ENCODE results near the gene APBB2.
"Not testable (repeated sequence)": the region's sequence is repeated elsewhere in the genome, so short reads cannot be mapped to it uniquely, and the experiment has no call there.

Gene APBB2

DNA sequence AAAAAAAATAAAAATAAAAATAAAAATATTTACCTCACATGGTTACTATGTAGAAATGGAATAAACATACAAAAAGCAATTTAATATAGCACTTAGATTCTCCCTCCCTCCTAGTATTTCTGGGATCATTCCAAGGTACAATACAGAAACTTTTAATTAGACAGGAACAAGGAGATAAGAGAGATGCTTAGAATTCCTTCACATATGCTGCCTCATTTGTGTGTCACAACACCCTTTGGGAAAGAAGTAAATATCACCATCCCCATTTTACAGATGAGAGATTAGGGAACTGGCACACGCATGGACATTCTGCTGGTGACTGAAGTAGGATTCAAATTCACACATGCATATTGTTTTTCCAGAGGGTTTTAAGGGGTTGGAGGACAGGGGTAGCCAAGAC lies 164.2 kb downstream of the APBB2 start (continued):
- TF ChIP-seq, protein P1, sequence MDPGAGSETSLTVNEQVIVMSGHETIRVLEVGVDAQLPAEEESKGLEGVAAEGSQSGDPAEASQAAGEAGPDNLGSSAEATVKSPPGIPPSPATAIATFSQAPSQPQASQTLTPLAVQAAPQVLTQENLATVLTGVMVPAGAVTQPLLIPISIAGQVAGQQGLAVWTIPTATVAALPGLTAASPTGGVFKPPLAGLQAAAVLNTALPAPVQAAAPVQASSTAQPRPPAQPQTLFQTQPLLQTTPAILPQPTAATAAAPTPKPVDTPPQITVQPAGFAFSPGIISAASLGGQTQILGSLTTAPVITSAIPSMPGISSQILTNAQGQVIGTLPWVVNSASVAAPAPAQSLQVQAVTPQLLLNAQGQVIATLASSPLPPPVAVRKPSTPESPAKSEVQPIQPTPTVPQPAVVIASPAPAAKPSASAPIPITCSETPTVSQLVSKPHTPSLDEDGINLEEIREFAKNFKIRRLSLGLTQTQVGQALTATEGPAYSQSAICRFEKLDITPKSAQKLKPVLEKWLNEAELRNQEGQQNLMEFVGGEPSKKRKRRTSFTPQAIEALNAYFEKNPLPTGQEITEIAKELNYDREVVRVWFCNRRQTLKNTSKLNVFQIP (CRISPR knock-in tag; IDR thresholded peaks at IDR 0.05; ENCODE audit: borderline replicate concordance, low read depth): no peak
- no peak; the same call in 1 of the 2 replicates for TF ChIP-seq ISL1 (CRISPR knock-in tag; IDR thresholded peaks at IDR 0.05)
- TF ChIP-seq RARB (CRISPR knock-in tag; IDR thresholded peaks at IDR 0.05): no peak
- TF ChIP-seq ESRRG (CRISPR knock-in tag; IDR thresholded peaks at IDR 0.05): no peak

DNA sequence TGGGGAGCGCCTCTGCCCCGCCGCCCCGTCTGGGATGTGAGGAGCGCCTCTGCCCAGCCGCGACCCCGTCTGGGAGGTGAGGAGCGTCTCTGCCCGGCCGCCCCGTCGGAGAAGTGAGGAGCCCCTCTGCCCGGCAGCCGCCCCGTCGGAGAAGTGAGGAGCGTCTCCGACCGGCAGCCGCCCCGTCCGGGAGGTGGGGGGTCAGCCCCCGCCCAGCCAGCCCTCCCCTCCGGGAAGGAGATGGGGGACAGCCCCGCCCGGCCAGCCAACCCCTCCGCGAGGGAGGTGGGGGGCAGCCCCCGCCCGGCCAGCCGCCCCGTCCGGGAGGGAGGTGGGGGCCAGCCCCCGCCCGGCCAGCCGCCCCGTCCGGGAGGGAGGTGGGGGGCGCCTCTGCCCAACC lies 165.2 kb downstream of the APBB2 start:
- ATAC-seq: not testable (repeated sequence)

DNA sequence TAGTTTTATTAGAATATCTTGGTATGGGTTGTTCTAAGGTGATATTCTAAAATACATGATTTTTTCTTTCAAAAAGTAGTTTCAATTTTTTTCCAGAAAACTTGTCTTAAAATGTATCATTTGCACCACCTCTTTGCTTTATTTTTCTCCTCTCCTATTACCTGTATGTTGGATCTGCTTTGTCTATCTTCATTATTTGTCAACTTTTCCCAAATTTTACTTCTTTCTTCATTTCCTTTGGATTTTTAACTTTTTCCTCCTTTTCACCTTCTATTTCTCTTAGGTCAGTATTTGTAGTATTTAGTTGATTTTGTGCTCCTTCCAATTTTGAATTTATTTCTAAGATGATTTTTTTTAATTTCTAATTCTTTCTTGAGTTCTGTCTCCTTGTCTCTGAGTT lies 169.6 kb downstream of the APBB2 start:
- no peak for ATAC-seq
- TF ChIP-seq RARB (CRISPR knock-in tag; IDR thresholded peaks at IDR 0.05): no peak
- TF ChIP-seq TOX (CRISPR knock-in tag; IDR thresholded peaks at IDR 0.05; ENCODE audit: borderline replicate concordance): no peak
- TF ChIP-seq TCF4 (CRISPR knock-in tag; IDR thresholded peaks at IDR 0.05; ENCODE audit: borderline replicate concordance): no peak
- no peak for TF ChIP-seq CSDC2 (CRISPR knock-in tag; IDR thresholded peaks at IDR 0.05)
- no peak for TF ChIP-seq SNAI2 (CRISPR knock-in tag; IDR thresholded peaks at IDR 0.05)
- no peak for TF ChIP-seq ZNF565 (CRISPR knock-in tag; conservative IDR thresholded peaks at IDR 0.05; ENCODE audit: low read depth)
- TF ChIP-seq, protein P2, sequence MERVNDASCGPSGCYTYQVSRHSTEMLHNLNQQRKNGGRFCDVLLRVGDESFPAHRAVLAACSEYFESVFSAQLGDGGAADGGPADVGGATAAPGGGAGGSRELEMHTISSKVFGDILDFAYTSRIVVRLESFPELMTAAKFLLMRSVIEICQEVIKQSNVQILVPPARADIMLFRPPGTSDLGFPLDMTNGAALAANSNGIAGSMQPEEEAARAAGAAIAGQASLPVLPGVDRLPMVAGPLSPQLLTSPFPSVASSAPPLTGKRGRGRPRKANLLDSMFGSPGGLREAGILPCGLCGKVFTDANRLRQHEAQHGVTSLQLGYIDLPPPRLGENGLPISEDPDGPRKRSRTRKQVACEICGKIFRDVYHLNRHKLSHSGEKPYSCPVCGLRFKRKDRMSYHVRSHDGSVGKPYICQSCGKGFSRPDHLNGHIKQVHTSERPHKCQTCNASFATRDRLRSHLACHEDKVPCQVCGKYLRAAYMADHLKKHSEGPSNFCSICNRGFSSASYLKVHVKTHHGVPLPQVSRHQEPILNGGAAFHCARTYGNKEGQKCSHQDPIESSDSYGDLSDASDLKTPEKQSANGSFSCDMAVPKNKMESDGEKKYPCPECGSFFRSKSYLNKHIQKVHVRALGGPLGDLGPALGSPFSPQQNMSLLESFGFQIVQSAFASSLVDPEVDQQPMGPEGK (CRISPR knock-in tag; IDR thresholded peaks at IDR 0.05; ENCODE audit: borderline replicate concordance): no peak
- TF ChIP-seq, protein P3, sequence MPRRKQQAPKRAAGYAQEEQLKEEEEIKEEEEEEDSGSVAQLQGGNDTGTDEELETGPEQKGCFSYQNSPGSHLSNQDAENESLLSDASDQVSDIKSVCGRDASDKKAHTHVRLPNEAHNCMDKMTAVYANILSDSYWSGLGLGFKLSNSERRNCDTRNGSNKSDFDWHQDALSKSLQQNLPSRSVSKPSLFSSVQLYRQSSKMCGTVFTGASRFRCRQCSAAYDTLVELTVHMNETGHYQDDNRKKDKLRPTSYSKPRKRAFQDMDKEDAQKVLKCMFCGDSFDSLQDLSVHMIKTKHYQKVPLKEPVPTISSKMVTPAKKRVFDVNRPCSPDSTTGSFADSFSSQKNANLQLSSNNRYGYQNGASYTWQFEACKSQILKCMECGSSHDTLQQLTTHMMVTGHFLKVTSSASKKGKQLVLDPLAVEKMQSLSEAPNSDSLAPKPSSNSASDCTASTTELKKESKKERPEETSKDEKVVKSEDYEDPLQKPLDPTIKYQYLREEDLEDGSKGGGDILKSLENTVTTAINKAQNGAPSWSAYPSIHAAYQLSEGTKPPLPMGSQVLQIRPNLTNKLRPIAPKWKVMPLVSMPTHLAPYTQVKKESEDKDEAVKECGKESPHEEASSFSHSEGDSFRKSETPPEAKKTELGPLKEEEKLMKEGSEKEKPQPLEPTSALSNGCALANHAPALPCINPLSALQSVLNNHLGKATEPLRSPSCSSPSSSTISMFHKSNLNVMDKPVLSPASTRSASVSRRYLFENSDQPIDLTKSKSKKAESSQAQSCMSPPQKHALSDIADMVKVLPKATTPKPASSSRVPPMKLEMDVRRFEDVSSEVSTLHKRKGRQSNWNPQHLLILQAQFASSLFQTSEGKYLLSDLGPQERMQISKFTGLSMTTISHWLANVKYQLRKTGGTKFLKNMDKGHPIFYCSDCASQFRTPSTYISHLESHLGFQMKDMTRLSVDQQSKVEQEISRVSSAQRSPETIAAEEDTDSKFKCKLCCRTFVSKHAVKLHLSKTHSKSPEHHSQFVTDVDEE (CRISPR knock-in tag; IDR thresholded peaks at IDR 0.05): no peak
- TF ChIP-seq ESRRG (CRISPR knock-in tag; IDR thresholded peaks at IDR 0.05): no peak
- TF ChIP-seq, protein P4, sequence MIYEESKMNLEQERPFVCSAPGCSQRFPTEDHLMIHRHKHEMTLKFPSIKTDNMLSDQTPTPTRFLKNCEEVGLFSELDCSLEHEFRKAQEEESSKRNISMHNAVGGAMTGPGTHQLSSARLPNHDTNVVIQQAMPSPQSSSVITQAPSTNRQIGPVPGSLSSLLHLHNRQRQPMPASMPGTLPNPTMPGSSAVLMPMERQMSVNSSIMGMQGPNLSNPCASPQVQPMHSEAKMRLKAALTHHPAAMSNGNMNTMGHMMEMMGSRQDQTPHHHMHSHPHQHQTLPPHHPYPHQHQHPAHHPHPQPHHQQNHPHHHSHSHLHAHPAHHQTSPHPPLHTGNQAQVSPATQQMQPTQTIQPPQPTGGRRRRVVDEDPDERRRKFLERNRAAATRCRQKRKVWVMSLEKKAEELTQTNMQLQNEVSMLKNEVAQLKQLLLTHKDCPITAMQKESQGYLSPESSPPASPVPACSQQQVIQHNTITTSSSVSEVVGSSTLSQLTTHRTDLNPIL (CRISPR knock-in tag; IDR thresholded peaks at IDR 0.05; ENCODE audit: low read depth): no peak
- TF ChIP-seq, protein P1 (CRISPR knock-in tag; IDR thresholded peaks at IDR 0.05; ENCODE audit: borderline replicate concordance, low read depth): no peak
- TF ChIP-seq ARNTL (CRISPR knock-in tag; IDR thresholded peaks at IDR 0.05; ENCODE audit: borderline replicate concordance, low read depth): no peak
- TF ChIP-seq ZC3H10 (CRISPR knock-in tag; IDR thresholded peaks at IDR 0.05): no peak
- TF ChIP-seq PPARA (CRISPR knock-in tag; IDR thresholded peaks at IDR 0.05; ENCODE audit: borderline replicate concordance): no peak
- TF ChIP-seq ZFP30 (CRISPR knock-in tag; IDR thresholded peaks at IDR 0.05): no peak
- no peak for TF ChIP-seq ISL1 (CRISPR knock-in tag; IDR thresholded peaks at IDR 0.05)
- TF ChIP-seq ZNF8 (CRISPR knock-in tag; IDR thresholded peaks at IDR 0.05): no peak
- TF ChIP-seq OSR1 (CRISPR knock-in tag; IDR thresholded peaks at IDR 0.05): no peak

DNA sequence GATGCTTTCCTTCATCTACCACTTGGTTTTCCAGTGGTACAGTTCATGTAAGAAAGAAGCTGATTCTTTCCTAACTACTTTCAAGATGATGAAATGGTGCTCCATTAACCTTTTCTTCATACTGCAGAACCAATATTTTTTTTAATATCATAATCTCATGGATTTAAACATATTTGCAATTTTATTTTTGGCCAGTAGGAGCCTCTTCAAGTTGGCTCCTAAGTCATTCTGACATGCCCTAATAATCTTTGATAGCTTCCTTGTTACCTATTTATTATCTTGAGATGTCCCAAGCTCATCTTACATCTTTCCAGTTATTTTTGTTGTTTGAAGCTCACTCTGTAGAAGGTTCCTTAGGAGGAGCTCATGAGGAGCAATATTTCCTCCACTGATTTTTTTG lies 170.2 kb downstream of the APBB2 start:
- TF ChIP-seq OSR1 (CRISPR knock-in tag; IDR thresholded peaks at IDR 0.05) (no peak), SNAI2 (CRISPR knock-in tag; IDR thresholded peaks at IDR 0.05) (no peak), ISL1 (CRISPR knock-in tag; IDR thresholded peaks at IDR 0.05) (no peak), ZFP30 (CRISPR knock-in tag; IDR thresholded peaks at IDR 0.05) (no peak), PPARA (CRISPR knock-in tag; IDR thresholded peaks at IDR 0.05; ENCODE audit: borderline replicate concordance) (no peak), GLIS3 (CRISPR knock-in tag; IDR thresholded peaks at IDR 0.05) (no peak)
- TF ChIP-seq, protein P2 (CRISPR knock-in tag; IDR thresholded peaks at IDR 0.05; ENCODE audit: borderline replicate concordance): no peak
- TF ChIP-seq, protein P3 (CRISPR knock-in tag; IDR thresholded peaks at IDR 0.05): no peak
- TF ChIP-seq, protein P1 (CRISPR knock-in tag; IDR thresholded peaks at IDR 0.05; ENCODE audit: borderline replicate concordance, low read depth): no peak
- no peak for ATAC-seq

Measured in SK-N-SH treated with all-trans-retinoic acid at 6 μM for 48 hours (cell line).